Activated naive CD4-positive, alpha-beta T cell treated with anti-CD3 and anti-CD28 coated beads for 36 hours (primary cell): ENCODE results near the gene LDHAL6B. TPM values are rescaled to one million over a fixed set of nuclear protein-coding genes. Genes with fewer than 3 reads are reported as not detected.
A peak's percentile ranks its signal among the peaks of the same experiment; 100 is the strongest.

Source experiments
- CTCF ChIA-PET: fragments of 350-600 bp; sonication (Branson Sonifier 250); formaldehyde crosslinking; loops from one replicate; lab custom pipeline; 2021; ENCODE audit warnings: antibody characterized with exemption; lab: Charles Lee
- DNase-seq: peaks from one replicate; pipeline ENCODE4 v3.0.0-alpha.2; 2020
- H3K27ac Mint-ChIP-seq: one replicate; pipeline ENCODE4 v1.8.0; 2021; ENCODE audit warnings: mild to moderate bottlenecking, mixed read lengths
- H3K27me3 Mint-ChIP-seq: one replicate; pipeline ENCODE4 v1.8.0; 2021; ENCODE audit warnings: low read depth, mixed read lengths
- H3K36me3 Mint-ChIP-seq: one replicate; pipeline ENCODE4 v1.8.0; 2021; ENCODE audit warnings: low read depth, mixed read lengths
- H3K4me1 Mint-ChIP-seq: one replicate; pipeline ENCODE4 v1.8.0; 2021; ENCODE audit warnings: low read depth, mixed read lengths
- H3K4me3 Mint-ChIP-seq: one replicate; pipeline ENCODE4 v1.8.0; 2021; ENCODE audit warnings: mild to moderate bottlenecking, moderate library complexity, mixed read lengths
- H3K9me3 Mint-ChIP-seq: one replicate; pipeline ENCODE4 v1.8.0; 2021; ENCODE audit warnings: mixed read lengths
- intact Hi-C: fragments of 100-400 bp; cut with micrococcal nuclease; formaldehyde crosslinking; loops from one replicate; pipeline ENCODE4 v1.15.1; 2023
- total RNA-seq, 2 experiments: library from RNA; stranded (reverse); gene quantifications; one replicate each; pipeline ENCODE4 v1.2.3, GENCODE V29; 2021

The LDHAL6B gene
- total RNA-seq, 2 experiments from 2014 or later, result not detected

- CTCF ChIA-PET, result no interaction called here
- no peak for DNase-seq
- Mint-ChIP-seq H3K4me1 (no peaks in the 10 kb centered on the region), H3K36me3 (no peaks in the 10 kb centered on the region), H3K4me3 (no peak overlapping the region), H3K27me3 (peaks cover 8% of the 10 kb centered on the region), H3K27ac (no peak overlapping the region), H3K9me3 (peaks cover 15% of the 10 kb centered on the region)
- intact Hi-C loops, result no loop called here
Measured at GRCh38 chr15:59180945-59181600, 25.6 kb upstream of the LDHAL6B start.

GRCh38 chr15:59185725-59186124 is 20.9 kb upstream of the LDHAL6B start:
- intact Hi-C loops, result no loop called here
- no peak overlapping the region for H3K27ac Mint-ChIP-seq
- H3K4me1 Mint-ChIP-seq, result no peaks in the 10 kb centered on the region
- CTCF ChIA-PET, result interaction anchor here (1.2 to 1.6 kb wide), 2 partner anchors 22 to 229 kb away, joined by 3 read pairs; no protein-coding TSS in a partner anchor
- peak; percentile 7 for DNase-seq
- peaks cover 15% of the 10 kb centered on the region for H3K9me3 Mint-ChIP-seq
- H3K27me3 Mint-ChIP-seq, result peaks cover 3% of the 10 kb centered on the region
- H3K4me3 Mint-ChIP-seq, result no peak overlapping the region
- H3K36me3 Mint-ChIP-seq, result no peaks in the 10 kb centered on the region

- Mint-ChIP-seq H3K4me3 (no peak overlapping the region), H3K9me3 (peaks cover 10% of the 10 kb centered on the region), H3K27me3 (peaks cover 3% of the 10 kb centered on the region), H3K36me3 (no peaks in the 10 kb centered on the region), H3K27ac (no peak overlapping the region), H3K4me1 (no peaks in the 10 kb centered on the region)
- CTCF ChIA-PET, result interaction anchor here (0.6 to 1.2 kb wide), 3 partner anchors 23 to 684 kb away, joined by 3 to 4 read pairs (median 3); no protein-coding TSS in a partner anchor
- DNase-seq, result no peak
- intact Hi-C loops, result no loop called here
Measured at GRCh38 chr15:59186501-59186900, 20.1 kb upstream of the LDHAL6B start.

GRCh38 chr15:59189241-59189640 is 17.4 kb upstream of the LDHAL6B start:
- no peak overlapping the region for H3K4me3 Mint-ChIP-seq
- no peak overlapping the region for H3K27ac Mint-ChIP-seq
- H3K4me1 Mint-ChIP-seq, result no peaks in the 10 kb centered on the region
- no peaks in the 10 kb centered on the region for H3K36me3 Mint-ChIP-seq
- peaks cover 3% of the 10 kb centered on the region for H3K27me3 Mint-ChIP-seq
- no peaks in the 10 kb centered on the region for H3K9me3 Mint-ChIP-seq
- intact Hi-C loops, result no loop called here
- CTCF ChIA-PET, result no interaction called here
- DNase-seq, result no peak

GRCh38 chr15:59190291-59190690 is 16.4 kb upstream of the LDHAL6B start:
- Mint-ChIP-seq H3K4me3 (no peak overlapping the region), H3K4me1 (no peaks in the 10 kb centered on the region), H3K27ac (no peak overlapping the region), H3K9me3 (no peaks in the 10 kb centered on the region), H3K27me3 (peaks cover 3% of the 10 kb centered on the region), H3K36me3 (no peaks in the 10 kb centered on the region)
- CTCF ChIA-PET, result no interaction called here
- intact Hi-C loops, result no loop called here
- no peak for DNase-seq

GRCh38 chr15:59191855-59192237 is 14.8 kb upstream of the LDHAL6B start:
- Mint-ChIP-seq H3K27ac (no peak overlapping the region), H3K27me3 (peaks cover 3% of the 10 kb centered on the region), H3K9me3 (no peaks in the 10 kb centered on the region), H3K36me3 (no peaks in the 10 kb centered on the region), H3K4me3 (no peak overlapping the region), H3K4me1 (peaks cover 3% of the 10 kb centered on the region)
- intact Hi-C loops, result no loop called here
- CTCF ChIA-PET, result interaction anchor here (0.6 kb wide), 1 partner anchor 97 kb away, joined by 3 read pairs; no protein-coding TSS in a partner anchor
- DNase-seq, result no peak

GRCh38 chr15:59194639-59195325 is 11.9 kb upstream of the LDHAL6B start:
- H3K27me3 Mint-ChIP-seq, result peaks cover 3% of the 10 kb centered on the region
- H3K27ac Mint-ChIP-seq, result no peak overlapping the region
- H3K4me1 Mint-ChIP-seq, result peaks cover 3% of the 10 kb centered on the region
- no peaks in the 10 kb centered on the region for H3K9me3 Mint-ChIP-seq
- intact Hi-C loops, result no loop called here
- DNase-seq, result no peak
- no peak overlapping the region for H3K4me3 Mint-ChIP-seq
- CTCF ChIA-PET, result no interaction called here
- no peaks in the 10 kb centered on the region for H3K36me3 Mint-ChIP-seq

- Mint-ChIP-seq H3K4me3 (no peak overlapping the region), H3K36me3 (no peaks in the 10 kb centered on the region), H3K9me3 (no peaks in the 10 kb centered on the region), H3K27ac (no peak overlapping the region), H3K4me1 (peaks cover 3% of the 10 kb centered on the region), H3K27me3 (no peaks in the 10 kb centered on the region)
- intact Hi-C loops, result no loop called here
- no peak for DNase-seq
- CTCF ChIA-PET, result interaction anchor here (0.7 kb wide), 1 partner anchor 264 kb away, joined by 3 read pairs; no protein-coding TSS in a partner anchor
Measured at GRCh38 chr15:59196416-59196815, 10.2 kb upstream of the LDHAL6B start.

GRCh38 chr15:59197454-59197853 is 9.2 kb upstream of the LDHAL6B start:
- Mint-ChIP-seq H3K4me1 (peaks cover 3% of the 10 kb centered on the region), H3K4me3 (no peak overlapping the region), H3K9me3 (no peaks in the 10 kb centered on the region), H3K27me3 (no peaks in the 10 kb centered on the region), H3K36me3 (no peaks in the 10 kb centered on the region), H3K27ac (no peak overlapping the region)
- DNase-seq, result no peak
- CTCF ChIA-PET, result no interaction called here
- intact Hi-C loops, result no loop called here

GRCh38 chr15:59199626-59200465 is 6.8 kb upstream of the LDHAL6B start:
- peaks cover 3% of the 10 kb centered on the region for H3K4me1 Mint-ChIP-seq
- no peak for DNase-seq
- H3K27ac Mint-ChIP-seq, result no peak overlapping the region
- H3K36me3 Mint-ChIP-seq, result no peaks in the 10 kb centered on the region
- H3K9me3 Mint-ChIP-seq, result no peaks in the 10 kb centered on the region
- CTCF ChIA-PET, result no interaction called here
- intact Hi-C loops, result no loop called here
- no peak overlapping the region for H3K4me3 Mint-ChIP-seq
- no peaks in the 10 kb centered on the region for H3K27me3 Mint-ChIP-seq

GRCh38 chr15:59200560-59200959 is 6.1 kb upstream of the LDHAL6B start:
- no peak for DNase-seq
- no peak overlapping the region for H3K4me3 Mint-ChIP-seq
- intact Hi-C loops, result no loop called here
- peaks cover 3% of the 10 kb centered on the region for H3K4me1 Mint-ChIP-seq
- CTCF ChIA-PET, result no interaction called here
- H3K36me3 Mint-ChIP-seq, result no peaks in the 10 kb centered on the region
- no peaks in the 10 kb centered on the region for H3K9me3 Mint-ChIP-seq
- no peak overlapping the region for H3K27ac Mint-ChIP-seq
- no peaks in the 10 kb centered on the region for H3K27me3 Mint-ChIP-seq

GRCh38 chr15:59203008-59203407 is 3.6 kb upstream of the LDHAL6B start:
- intact Hi-C loops, result no loop called here
- no peaks in the 10 kb centered on the region for H3K9me3 Mint-ChIP-seq
- CTCF ChIA-PET, result no interaction called here

More at GRCh38 chr15:59203008-59203407, 3.6 kb upstream of the LDHAL6B start:
- Mint-ChIP-seq H3K36me3 (no peaks in the 10 kb centered on the region), H3K4me3 (no peak overlapping the region), H3K27me3 (no peaks in the 10 kb centered on the region), H3K4me1 (no peaks in the 10 kb centered on the region), H3K27ac (no peak overlapping the region)
- no peak for DNase-seq
